ENCODE measurements around the gene CRTAP.
A peak's percentile ranks its signal among the peaks of the same experiment; 100 is the strongest.
"Not testable (repeated sequence)": the region's sequence is repeated elsewhere in the genome, so short reads cannot be mapped to it uniquely, and the experiment has no call there.

Gene CRTAP

DNA sequence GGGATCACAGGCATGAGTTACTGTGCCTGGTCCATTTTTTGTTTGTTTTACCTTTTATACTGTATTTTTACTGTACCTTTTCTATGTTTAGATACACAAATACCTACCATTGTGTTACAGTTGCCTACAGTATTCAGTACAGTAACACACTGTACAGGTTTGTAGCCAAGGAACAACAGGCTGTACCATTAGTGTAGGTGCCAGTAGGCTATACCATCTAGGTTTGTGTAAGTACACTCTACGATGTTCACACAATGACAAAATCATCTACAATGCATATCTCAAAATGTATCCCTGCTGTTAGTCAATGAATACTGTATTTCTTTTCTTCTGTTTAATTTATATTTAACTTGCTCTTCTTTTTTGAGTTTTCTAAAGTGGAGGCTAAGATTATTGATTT lies 67.8 kb downstream of the CRTAP start:
- not testable (repeated sequence) for DNase-seq

GRCh38 chr3:33184863-33185262 lies 71.0 kb downstream of the CRTAP start:
- DNase-seq = no peak

DNA sequence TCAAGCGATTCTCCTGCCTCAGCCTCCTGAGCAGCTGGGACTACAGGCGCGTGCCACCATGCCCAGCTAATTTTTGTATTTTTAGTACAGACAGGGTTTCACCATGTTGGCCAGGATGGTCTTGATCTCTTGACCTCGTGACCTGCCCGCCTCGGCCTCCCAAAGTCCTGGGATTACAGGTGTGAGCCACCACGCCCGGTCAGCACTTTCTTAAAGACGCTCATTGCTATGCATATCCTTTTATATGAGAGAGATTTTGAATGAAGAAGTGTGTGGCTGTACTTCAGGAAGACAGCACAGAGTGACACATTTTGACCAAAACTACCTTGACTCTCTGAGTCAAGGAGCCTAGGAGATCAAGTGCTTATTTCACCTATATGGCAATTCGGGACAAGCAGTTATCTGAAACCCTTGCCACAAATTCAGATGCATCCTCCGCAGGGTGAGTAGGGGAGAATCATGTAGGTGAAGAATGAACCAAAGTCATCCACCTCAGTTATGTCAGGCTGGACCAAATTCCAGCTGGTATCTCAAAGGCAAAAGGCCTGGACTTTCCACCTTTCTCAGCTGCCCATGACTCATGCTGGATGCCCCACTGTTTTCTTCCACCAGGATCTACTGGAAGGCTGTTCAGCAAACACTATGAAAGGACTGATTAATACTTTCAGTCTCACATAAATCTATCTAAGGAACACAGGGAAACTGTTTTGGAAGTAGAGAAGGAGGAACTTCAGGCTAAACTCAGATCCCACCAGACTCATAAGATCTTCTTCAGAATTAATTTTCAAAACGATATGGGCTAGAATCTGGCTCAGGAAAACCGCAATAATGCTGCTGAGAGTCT lies 72.9 kb downstream of the CRTAP start:
- peak; percentile 3 for DNase-seq

GRCh38 chr3:33187368-33187634 lies 73.5 kb downstream of the CRTAP start:
- peak; percentile 21 for DNase-seq

DNA sequence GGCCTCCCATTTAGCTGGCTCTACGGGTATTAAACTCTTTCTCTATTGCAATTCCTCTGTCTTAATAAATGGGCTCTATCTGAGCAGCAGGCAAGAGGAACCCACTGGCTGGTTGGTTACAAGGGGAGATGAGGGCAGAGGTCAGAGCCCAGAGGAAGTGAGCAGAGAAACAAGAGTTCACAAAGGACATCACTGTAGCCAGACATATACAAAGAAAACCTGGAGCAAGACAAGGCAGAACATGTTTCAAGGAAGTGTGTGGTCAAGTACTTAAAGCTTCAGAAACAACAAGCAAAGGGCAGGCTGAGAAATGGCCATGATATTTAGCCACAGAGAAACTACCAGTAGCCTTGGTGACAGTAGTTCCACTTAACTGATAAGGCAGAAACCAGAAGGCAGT lies 80.5 kb downstream of the CRTAP start:
- no peak for DNase-seq

DNA sequence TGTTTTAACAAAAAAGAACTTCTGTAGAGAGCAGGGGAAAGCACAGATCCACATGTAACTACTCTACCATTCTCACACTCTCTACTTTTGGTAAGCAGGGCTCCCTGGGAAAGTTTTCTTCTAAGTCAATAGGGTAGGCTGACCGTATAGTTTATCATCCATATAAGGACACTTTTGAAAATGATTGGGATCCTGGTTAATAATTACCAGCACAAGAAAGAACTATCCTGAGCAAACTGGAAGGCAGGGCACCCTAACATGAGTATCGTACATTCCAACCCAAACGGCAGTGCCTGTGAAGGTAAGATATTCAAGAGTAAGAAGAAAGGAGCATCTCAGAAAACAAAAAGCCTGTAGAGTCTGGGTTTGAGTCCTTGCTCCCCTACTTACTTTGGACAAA lies 82.7 kb downstream of the CRTAP start:
- DNase-seq = no peak

Data from fibroblast of skin of right biceps (primary cell).